Retinal pigment epithelial cell (primary cell): ENCODE data around the gene KIFC3.
"Not testable (repeated sequence)": the region's sequence is repeated elsewhere in the genome, so short reads cannot be mapped to it uniquely, and the experiment has no call there.

Experiments used
- DNase-seq: peaks from one replicate; pipeline ENCODE4 v3.0.0-alpha.2; 2010; ENCODE audit warnings: low read depth
- H3K4me3 ChIP-seq: 2 replicates; pipeline ENCODE4 v1.5.1; 2011; ENCODE audit warnings: mild to moderate bottlenecking, low read length, control low read depth, moderate library complexity
- TF ChIP-seq, protein P1 (sequence below): conservative IDR thresholded peaks from 2 replicates; pipeline ENCODE4 v1.5.1; 2011; ENCODE audit warnings: low read depth, low read length, control low read depth, inconsistent platforms

The KIFC3 gene

DNA sequence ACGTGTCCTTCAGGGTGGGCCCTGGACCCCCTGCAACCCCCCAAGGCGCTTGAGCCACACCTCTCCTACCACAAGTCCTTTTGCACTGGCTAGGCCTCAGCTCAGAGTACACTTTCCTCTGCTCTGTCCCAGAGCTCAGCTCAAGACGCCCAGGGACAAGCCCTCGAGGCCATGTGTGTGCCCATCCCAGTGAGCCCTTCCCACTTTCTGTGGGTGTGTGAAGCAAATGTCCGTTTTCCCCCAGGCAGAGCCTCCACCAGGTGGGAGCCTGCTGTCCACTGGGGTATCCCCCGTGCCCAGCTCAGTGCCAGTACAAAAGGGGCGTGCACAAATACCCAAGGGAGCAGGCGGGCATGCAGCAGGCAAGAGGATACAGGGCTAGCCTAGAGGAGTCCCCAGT lies 18.4 kb downstream of the KIFC3 start:
- no peak for DNase-seq
- no peak overlapping the region for H3K4me3 ChIP-seq
- TF ChIP-seq, protein P1, sequence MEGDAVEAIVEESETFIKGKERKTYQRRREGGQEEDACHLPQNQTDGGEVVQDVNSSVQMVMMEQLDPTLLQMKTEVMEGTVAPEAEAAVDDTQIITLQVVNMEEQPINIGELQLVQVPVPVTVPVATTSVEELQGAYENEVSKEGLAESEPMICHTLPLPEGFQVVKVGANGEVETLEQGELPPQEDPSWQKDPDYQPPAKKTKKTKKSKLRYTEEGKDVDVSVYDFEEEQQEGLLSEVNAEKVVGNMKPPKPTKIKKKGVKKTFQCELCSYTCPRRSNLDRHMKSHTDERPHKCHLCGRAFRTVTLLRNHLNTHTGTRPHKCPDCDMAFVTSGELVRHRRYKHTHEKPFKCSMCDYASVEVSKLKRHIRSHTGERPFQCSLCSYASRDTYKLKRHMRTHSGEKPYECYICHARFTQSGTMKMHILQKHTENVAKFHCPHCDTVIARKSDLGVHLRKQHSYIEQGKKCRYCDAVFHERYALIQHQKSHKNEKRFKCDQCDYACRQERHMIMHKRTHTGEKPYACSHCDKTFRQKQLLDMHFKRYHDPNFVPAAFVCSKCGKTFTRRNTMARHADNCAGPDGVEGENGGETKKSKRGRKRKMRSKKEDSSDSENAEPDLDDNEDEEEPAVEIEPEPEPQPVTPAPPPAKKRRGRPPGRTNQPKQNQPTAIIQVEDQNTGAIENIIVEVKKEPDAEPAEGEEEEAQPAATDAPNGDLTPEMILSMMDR: no peak

DNA sequence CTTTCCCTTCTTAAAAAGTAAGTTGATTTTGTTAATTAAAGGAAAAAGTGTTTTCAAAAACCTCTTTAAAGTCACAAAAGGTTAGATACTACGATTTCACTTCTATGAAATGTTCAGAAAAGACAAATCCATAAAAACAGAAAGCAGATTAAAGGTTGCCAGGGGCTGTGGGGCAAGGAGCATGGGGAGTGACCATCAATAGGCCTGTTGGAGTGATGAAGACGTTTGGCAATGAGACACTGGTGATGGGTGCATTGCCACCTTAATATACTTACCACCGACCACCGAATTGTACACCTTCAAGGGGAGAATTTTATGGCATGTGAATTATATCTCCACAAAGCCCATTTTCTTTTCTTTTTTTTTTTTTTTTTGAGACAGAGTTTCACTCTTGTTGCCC lies 19.2 kb downstream of the KIFC3 start:
- H3K4me3 ChIP-seq: no peak overlapping the region
- TF ChIP-seq, protein P1: no peak
- no peak for DNase-seq

DNA sequence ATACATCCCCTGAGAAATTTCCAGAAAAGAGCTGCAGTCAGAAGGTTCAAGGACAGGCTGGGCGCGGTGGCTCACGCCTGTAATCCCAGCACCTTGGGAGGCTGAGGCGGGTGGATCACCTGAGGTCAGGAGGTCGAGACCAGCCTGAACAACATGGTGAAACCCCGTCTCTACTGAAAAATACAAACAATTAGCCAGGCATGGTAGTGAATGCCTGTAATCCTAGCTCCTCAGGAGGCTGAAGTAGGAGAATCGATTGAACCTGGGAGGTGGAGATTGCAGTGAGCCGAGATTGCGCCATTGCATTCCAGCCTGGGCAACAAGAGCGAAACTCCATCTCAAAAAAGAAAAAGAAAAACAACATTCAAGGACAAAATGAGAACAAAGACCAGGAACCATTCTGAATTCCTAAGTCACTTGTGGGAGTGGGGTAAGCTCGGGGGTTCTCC lies 19.7 kb downstream of the KIFC3 start:
- not testable (repeated sequence) for H3K4me3 ChIP-seq, DNase-seq

DNA sequence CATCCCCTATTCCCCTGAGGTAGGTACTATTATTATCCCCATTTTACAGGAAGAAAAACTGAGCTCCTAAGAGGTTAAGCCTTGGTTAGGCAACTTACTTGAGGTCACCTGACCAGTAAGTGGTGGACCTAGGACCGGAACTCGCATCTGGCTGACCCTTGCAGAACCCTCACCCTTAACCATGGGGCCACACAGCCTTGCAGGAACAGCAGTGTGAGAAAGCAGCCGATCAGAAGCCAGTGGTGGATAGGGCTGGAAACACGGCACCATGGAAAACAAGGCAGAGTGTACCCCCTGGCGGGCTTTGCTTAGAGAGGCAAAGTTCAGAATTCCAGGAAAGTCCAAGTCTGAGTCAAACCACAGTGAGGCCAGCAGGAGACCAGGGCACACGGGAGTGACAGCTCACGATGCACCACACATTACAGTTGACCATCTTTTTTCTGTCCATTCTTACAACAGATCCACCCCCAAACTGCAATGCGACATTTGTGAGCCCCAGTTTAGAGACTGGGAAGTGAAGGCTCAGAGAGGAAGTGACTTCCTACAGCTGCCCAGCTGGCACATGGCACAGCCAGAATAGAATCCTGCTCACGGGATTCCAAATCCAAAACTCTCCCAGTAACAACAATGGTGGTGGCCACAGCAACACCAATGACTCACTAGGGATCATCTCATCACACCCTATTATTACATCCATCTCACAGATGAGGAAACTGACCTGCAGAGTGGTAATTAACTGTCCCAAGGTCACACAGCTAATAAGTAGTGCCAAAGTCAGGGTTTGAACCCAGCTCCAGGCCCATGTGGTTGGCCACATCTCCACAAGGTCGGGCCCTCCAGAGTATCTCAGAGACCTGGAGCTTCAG lies 20.3 kb downstream of the KIFC3 start:
- H3K4me3 ChIP-seq: no peak overlapping the region
- TF ChIP-seq, protein P1: no peak
- DNase-seq: no peak

DNA sequence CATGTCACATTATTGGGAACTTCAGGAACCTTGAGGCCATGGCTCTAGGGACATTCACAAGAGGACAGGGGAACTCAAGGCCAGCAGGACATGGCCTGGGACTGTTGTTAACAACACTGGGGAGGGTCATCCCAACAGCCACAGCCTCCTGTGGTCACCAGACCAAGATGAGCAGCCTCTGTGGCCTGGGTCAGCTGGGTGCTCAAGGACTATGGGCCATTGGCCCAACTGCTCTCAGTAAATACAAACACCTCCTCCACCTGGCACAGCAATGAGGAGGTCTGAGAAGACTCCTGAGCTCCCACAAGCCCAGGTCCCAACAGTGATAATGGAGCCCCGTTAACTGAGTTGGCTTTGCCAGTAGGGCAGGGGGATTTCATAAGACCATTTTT lies 20.9 kb downstream of the KIFC3 start:
- TF ChIP-seq, protein P1: no peak
- no peak for DNase-seq
- no peak overlapping the region for H3K4me3 ChIP-seq

DNA sequence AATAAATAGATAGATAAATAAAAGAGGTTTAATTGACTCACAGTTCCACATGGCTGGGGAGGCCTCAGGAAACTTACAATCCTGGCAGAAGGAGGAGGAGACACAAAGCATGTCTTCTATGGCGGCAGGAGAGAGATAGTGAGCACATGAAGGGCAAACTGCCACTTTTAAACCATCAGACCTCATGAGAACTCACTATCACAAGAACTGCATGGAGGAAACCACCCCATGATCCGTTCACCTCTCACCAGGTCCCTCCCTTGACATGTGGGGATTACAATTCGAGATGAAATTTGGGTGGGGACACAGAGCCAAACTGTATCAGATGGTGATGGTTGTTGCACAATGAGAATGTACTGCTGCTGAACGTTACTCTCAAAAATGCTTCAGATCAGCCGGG lies 22.5 kb downstream of the KIFC3 start:
- not testable (repeated sequence) for DNase-seq, H3K4me3 ChIP-seq

DNA sequence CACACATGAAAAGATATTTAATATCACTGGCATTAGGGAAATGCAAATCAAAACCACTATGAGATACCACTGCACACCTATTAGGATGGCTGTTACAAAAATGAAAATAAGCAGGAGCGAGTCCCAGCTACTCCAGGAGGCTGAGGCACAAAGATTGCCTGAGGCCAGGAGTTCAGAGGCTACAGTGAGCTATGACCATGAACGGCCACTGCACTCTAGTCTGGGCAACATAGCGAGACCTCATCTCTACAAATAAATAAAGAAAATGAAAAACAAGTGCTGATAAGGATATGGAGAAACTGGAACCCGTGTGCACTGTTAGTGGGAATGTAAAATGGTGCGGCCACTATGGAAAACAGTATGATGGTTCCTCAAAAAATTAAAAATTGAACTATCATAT lies 23.6 kb downstream of the KIFC3 start:
- H3K4me3 ChIP-seq: no peak overlapping the region
- no peak for DNase-seq

More for the DNA sequence above, 23.6 kb downstream of the KIFC3 start:
- TF ChIP-seq, protein P1: no peak
